ENCODE results near the gene MFSD2A. TPM values are rescaled to one million over a fixed set of nuclear protein-coding genes. Genes with fewer than 3 reads are reported as not detected.
A peak's percentile ranks its signal among the peaks of the same experiment; 100 is the strongest.

The MFSD2A gene
- total and polyA plus RNA-seq, 9 of the 15 experiments (the other 6 are each of a cell fraction or from before 2014, with no cell fraction given), result 0.06 to 0.40 (median 0.15) TPM; not detected in 4

- TF ChIP-seq, protein P1, sequence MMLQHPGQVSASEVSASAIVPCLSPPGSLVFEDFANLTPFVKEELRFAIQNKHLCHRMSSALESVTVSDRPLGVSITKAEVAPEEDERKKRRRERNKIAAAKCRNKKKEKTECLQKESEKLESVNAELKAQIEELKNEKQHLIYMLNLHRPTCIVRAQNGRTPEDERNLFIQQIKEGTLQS (IDR thresholded peaks at IDR 0.05), result no peak
- TF ChIP-seq, protein P1 (CRISPR knock-in tag; conservative IDR thresholded peaks at IDR 0.05), result 0 out of 2 replicates have a peak, but pooled peaks have one; percentile 40
- TF ChIP-seq, protein P2, sequence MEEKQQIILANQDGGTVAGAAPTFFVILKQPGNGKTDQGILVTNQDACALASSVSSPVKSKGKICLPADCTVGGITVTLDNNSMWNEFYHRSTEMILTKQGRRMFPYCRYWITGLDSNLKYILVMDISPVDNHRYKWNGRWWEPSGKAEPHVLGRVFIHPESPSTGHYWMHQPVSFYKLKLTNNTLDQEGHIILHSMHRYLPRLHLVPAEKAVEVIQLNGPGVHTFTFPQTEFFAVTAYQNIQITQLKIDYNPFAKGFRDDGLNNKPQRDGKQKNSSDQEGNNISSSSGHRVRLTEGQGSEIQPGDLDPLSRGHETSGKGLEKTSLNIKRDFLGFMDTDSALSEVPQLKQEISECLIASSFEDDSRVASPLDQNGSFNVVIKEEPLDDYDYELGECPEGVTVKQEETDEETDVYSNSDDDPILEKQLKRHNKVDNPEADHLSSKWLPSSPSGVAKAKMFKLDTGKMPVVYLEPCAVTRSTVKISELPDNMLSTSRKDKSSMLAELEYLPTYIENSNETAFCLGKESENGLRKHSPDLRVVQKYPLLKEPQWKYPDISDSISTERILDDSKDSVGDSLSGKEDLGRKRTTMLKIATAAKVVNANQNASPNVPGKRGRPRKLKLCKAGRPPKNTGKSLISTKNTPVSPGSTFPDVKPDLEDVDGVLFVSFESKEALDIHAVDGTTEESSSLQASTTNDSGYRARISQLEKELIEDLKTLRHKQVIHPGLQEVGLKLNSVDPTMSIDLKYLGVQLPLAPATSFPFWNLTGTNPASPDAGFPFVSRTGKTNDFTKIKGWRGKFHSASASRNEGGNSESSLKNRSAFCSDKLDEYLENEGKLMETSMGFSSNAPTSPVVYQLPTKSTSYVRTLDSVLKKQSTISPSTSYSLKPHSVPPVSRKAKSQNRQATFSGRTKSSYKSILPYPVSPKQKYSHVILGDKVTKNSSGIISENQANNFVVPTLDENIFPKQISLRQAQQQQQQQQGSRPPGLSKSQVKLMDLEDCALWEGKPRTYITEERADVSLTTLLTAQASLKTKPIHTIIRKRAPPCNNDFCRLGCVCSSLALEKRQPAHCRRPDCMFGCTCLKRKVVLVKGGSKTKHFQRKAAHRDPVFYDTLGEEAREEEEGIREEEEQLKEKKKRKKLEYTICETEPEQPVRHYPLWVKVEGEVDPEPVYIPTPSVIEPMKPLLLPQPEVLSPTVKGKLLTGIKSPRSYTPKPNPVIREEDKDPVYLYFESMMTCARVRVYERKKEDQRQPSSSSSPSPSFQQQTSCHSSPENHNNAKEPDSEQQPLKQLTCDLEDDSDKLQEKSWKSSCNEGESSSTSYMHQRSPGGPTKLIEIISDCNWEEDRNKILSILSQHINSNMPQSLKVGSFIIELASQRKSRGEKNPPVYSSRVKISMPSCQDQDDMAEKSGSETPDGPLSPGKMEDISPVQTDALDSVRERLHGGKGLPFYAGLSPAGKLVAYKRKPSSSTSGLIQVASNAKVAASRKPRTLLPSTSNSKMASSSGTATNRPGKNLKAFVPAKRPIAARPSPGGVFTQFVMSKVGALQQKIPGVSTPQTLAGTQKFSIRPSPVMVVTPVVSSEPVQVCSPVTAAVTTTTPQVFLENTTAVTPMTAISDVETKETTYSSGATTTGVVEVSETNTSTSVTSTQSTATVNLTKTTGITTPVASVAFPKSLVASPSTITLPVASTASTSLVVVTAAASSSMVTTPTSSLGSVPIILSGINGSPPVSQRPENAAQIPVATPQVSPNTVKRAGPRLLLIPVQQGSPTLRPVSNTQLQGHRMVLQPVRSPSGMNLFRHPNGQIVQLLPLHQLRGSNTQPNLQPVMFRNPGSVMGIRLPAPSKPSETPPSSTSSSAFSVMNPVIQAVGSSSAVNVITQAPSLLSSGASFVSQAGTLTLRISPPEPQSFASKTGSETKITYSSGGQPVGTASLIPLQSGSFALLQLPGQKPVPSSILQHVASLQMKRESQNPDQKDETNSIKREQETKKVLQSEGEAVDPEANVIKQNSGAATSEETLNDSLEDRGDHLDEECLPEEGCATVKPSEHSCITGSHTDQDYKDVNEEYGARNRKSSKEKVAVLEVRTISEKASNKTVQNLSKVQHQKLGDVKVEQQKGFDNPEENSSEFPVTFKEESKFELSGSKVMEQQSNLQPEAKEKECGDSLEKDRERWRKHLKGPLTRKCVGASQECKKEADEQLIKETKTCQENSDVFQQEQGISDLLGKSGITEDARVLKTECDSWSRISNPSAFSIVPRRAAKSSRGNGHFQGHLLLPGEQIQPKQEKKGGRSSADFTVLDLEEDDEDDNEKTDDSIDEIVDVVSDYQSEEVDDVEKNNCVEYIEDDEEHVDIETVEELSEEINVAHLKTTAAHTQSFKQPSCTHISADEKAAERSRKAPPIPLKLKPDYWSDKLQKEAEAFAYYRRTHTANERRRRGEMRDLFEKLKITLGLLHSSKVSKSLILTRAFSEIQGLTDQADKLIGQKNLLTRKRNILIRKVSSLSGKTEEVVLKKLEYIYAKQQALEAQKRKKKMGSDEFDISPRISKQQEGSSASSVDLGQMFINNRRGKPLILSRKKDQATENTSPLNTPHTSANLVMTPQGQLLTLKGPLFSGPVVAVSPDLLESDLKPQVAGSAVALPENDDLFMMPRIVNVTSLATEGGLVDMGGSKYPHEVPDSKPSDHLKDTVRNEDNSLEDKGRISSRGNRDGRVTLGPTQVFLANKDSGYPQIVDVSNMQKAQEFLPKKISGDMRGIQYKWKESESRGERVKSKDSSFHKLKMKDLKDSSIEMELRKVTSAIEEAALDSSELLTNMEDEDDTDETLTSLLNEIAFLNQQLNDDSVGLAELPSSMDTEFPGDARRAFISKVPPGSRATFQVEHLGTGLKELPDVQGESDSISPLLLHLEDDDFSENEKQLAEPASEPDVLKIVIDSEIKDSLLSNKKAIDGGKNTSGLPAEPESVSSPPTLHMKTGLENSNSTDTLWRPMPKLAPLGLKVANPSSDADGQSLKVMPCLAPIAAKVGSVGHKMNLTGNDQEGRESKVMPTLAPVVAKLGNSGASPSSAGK (IDR thresholded peaks at IDR 0.05), result no peak
- TF ChIP-seq NR1H2 (CRISPR knock-in tag; IDR thresholded peaks at IDR 0.05) (no peak), MIER1 (IDR thresholded peaks at IDR 0.05; ENCODE audit: low read depth) (no peak), GTF2A2 (tag; IDR thresholded peaks at IDR 0.05) (no peak), HNRNPL (IDR thresholded peaks at IDR 0.05; ENCODE audit: low read depth, low read length) (no peak), SNIP1 (IDR thresholded peaks at IDR 0.05; ENCODE audit: low read depth) (no peak), CTCF (IDR thresholded peaks at IDR 0.05 in 2 of 3, conservative IDR thresholded peaks at IDR 0.05 in 1 of 3; ENCODE audit: insufficient read depth in 2 of 3, low read depth in 1 of 3, low read length in 3 of 3) (peak; percentile 96 to 99 (median 98)), THRAP3 (IDR thresholded peaks at IDR 0.05; ENCODE audit: borderline replicate concordance) (0 out of 2 replicates have a peak, but pooled peaks have one; percentile 30)
- TF ChIP-seq, protein P3, sequence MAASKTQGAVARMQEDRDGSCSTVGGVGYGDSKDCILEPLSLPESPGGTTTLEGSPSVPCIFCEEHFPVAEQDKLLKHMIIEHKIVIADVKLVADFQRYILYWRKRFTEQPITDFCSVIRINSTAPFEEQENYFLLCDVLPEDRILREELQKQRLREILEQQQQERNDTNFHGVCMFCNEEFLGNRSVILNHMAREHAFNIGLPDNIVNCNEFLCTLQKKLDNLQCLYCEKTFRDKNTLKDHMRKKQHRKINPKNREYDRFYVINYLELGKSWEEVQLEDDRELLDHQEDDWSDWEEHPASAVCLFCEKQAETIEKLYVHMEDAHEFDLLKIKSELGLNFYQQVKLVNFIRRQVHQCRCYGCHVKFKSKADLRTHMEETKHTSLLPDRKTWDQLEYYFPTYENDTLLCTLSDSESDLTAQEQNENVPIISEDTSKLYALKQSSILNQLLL (CRISPR knock-in tag; IDR thresholded peaks at IDR 0.05; ENCODE audit: borderline replicate concordance), result no peak
These were observed 18.7 kb downstream of the MFSD2A start (continued) for GRCh38 chr1:39973503-39974135.

Measured in K562 (cell line).